Adrenal gland (tissue), 12 donors: ENCODE data around the gene CPED1. TPM values are rescaled to one million over a fixed set of nuclear protein-coding genes. Genes with fewer than 3 reads are reported as not detected.

ENCODE experiments used
- DNase-seq, 7 donors: peaks; one replicate each; pipeline ENCODE4 v3.0.0-alpha.2; 2019 to 2020
- H3K27ac ChIP-seq, 5 donors: fragments of 200-600 bp; sonication (generic) in 4 of 5; 1 replicate in 3 of 5; 2 replicates in 2 of 5; pipeline versions ENCODE4 v1.5.1 to v1.8.0; 2016 to 2020; ENCODE audit warnings: mild to moderate bottlenecking in 1 of 5
- H3K27me3 ChIP-seq: fragments of 200-600 bp; 2 replicates; pipeline ENCODE4 v1.8.0; 2021
- H3K36me3 ChIP-seq, 2 donors: fragments of 200-600 bp; replicated peaks in 1 of 2; 1 replicate in 1 of 2; 2 replicates in 1 of 2; pipeline versions ENCODE4 v1.5.1 to v1.8.0; 2018 to 2022
- H3K4me1 ChIP-seq, 2 donors: fragments of 200-600 bp; replicated peaks in 1 of 2; 1 replicate in 1 of 2; 2 replicates in 1 of 2; pipeline versions ENCODE4 v1.5.1 to v1.8.0; 2018 to 2021
- H3K4me3 ChIP-seq, 4 donors: fragments of 200-600 bp; sonication (generic) in 3 of 4; one replicate each; pipeline ENCODE4 v1.5.1; 2016 to 2018
- H3K9me3 ChIP-seq, 3 donors: fragments of 200-600 bp; sonication (generic) in 1 of 3; replicated peaks in 1 of 3; 1 replicate in 2 of 3; 2 replicates in 1 of 3; pipeline versions ENCODE4 v1.5.1 to v1.8.0; 2016 to 2021
- POLR2A ChIP-seq, 2 donors: fragments of 450-650 bp; IDR thresholded peaks; one replicate each; pipeline ENCODE4 v1.6.1; 2017; ENCODE audit warnings: antibody characterized with exemption in 2 of 2, mild to moderate bottlenecking in 2 of 2, moderate library complexity in 1 of 2
- WGBS, 4 donors: extraction: QIAGEN DNeasy Blood & Tissue Kit in 2 of 4; methylation state at CpG; one replicate each; pipeline versions ENCODE4 v1.1.5 to v1.1.7; 2013 to 2017; 5-methylcytosine and 5-hydroxymethylcytosine counted together
- intact Hi-C, 2 donors: fragments of 100-400 bp; cut with DNase I; formaldehyde crosslinking; loops; one replicate each; pipeline versions ENCODE4 v1.14.1 to v1.15.0; 2022 to 2023
- polyA plus RNA-seq, 3 donors: library from polyadenylated mRNA; stranded (reverse); fragments of 200-250 nt in 2 of 3; fragments of 350-450 nt in 1 of 3; fragmentation: Illumina TruSeq in 1 of 3; extraction: RNeasy Lipid Tissue Mini Kit (QIAGEN cat#74804) in 1 of 3; gene quantifications; one replicate each; pipeline ENCODE4 v1.2.3, GENCODE V29; 2013 to 2014
- total RNA-seq, 9 donors: library from RNA; depleted of rRNA in 4 of 9; stranded (reverse); fragments of >200 nt in 4 of 9; fragments of 120-200 nt in 1 of 9; fragmentation: NEBNext Ultra II Directional in 1 of 9; extraction: Animal tissue kit (Norgen Biotek cat#: 25700) in 1 of 9; gene quantifications; one replicate each; pipeline versions ENCODE4 v1.1.0 to v1.2.4, GENCODE V29; 2013 to 2023
- TF ChIP-seq, protein P1 (sequence below), 6 experiments: fragments of 450-650 bp in 4 of 6; fragments of 200-600 bp in 2 of 6; sonication (generic) in 1 of 6; IDR thresholded peaks; 1 replicate in 5 of 6; 2 replicates in 1 of 6; pipeline versions ENCODE4 v1.5.1 to v1.8.0; 2016 to 2021; ENCODE audit warnings: antibody characterized with exemption in 6 of 6, mild to moderate bottlenecking in 2 of 6, moderate library complexity in 1 of 6
- donor health status: healthy with polysubstance abuse.
- donor health status: Bipolar disorder and iron deficiency.
- donor health status: DM: yes; HTN: yes; CAD: no.
- donor health status: DM: no; HTN: no; CAD: no.
- donor health status: DM: no; HTN: no; CAD: no.
- donor health status: DM: yes; HTN: yes; CAD: no.

CPED1 gene
- total and polyA plus RNA-seq, 12 donors: 5.2 to 72.2 (median 40.7) TPM

DNA sequence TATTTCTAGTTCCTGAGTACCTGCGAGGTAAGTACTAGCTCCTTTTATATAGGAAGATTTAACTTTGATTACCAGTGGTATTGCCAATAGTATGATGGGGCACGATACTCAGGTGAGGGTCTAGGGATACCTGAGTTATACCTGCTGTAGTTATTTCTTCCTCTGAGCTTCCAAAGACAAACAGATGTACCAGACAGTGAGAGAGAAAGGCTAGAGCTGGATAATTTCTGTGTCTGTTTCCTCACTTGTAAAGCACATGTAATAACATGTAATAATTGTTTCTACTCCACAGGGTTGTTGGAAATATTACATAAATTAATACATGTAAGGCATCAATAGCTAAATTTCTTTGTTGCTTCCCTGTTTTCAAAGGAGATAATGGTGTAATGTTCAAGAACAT is 53.7 kb downstream of the CPED1 start:
- TF ChIP-seq, protein P1, sequence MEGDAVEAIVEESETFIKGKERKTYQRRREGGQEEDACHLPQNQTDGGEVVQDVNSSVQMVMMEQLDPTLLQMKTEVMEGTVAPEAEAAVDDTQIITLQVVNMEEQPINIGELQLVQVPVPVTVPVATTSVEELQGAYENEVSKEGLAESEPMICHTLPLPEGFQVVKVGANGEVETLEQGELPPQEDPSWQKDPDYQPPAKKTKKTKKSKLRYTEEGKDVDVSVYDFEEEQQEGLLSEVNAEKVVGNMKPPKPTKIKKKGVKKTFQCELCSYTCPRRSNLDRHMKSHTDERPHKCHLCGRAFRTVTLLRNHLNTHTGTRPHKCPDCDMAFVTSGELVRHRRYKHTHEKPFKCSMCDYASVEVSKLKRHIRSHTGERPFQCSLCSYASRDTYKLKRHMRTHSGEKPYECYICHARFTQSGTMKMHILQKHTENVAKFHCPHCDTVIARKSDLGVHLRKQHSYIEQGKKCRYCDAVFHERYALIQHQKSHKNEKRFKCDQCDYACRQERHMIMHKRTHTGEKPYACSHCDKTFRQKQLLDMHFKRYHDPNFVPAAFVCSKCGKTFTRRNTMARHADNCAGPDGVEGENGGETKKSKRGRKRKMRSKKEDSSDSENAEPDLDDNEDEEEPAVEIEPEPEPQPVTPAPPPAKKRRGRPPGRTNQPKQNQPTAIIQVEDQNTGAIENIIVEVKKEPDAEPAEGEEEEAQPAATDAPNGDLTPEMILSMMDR (IDR thresholded peaks at IDR 0.05): no peak
- TF ChIP-seq POLR2A (IDR thresholded peaks at IDR 0.05): no peak
- intact Hi-C loops: no loop called here
- 76 to 91% (median 83%) methylated on average over 2 of the region's 2 CpGs for WGBS, 4 donors
- Histone ChIP-seq H3K36me3 (no peaks in the 10 kb centered on the region), H3K9me3 (no peaks in the 10 kb centered on the region), H3K4me1 (peaks cover 6 to 34% of the 10 kb centered on the region in 2 donors), H3K4me3 (no peak overlapping the region), H3K27me3 (no peaks in the 10 kb centered on the region), H3K27ac (peak overlapping the region in 2 of 5 donors; percentile 15 to 35)
- DNase-seq: no peak

DNA sequence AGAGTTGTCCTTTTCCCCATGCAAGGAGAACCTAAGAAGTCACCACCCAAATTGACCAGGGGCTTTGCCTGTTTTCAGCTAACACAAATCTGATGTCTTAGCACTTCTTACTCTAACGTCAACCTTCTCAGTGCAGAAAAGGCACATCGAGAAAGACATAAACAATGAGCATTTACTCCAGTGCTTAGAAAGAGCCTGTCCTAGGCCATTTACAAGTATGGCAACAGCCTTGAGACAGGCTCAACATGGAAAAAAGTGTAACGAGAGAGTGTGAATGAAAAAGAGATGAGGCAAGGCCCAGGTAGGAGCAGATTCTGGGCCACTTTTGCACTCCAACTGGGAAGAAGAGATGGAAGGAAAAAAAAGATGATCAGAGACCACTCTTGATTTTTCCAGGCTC is 54.4 kb downstream of the CPED1 start:
- DNase-seq: no peak
- H3K36me3 ChIP-seq: no peaks in the 10 kb centered on the region
- H3K27me3 ChIP-seq: no peaks in the 10 kb centered on the region
- H3K4me1 ChIP-seq: peaks cover 6 to 34% of the 10 kb centered on the region in 2 donors
- intact Hi-C loops: no loop called here
- 94 to 97% (median 96%) methylated on average over 3 of the region's 3 CpGs for WGBS, 4 donors
- H3K4me3 ChIP-seq: no peak overlapping the region
- TF ChIP-seq, protein P1 (IDR thresholded peaks at IDR 0.05): no peak
- no peak for TF ChIP-seq POLR2A (IDR thresholded peaks at IDR 0.05)
- H3K9me3 ChIP-seq: no peaks in the 10 kb centered on the region
- no peak overlapping the region for H3K27ac ChIP-seq

DNA sequence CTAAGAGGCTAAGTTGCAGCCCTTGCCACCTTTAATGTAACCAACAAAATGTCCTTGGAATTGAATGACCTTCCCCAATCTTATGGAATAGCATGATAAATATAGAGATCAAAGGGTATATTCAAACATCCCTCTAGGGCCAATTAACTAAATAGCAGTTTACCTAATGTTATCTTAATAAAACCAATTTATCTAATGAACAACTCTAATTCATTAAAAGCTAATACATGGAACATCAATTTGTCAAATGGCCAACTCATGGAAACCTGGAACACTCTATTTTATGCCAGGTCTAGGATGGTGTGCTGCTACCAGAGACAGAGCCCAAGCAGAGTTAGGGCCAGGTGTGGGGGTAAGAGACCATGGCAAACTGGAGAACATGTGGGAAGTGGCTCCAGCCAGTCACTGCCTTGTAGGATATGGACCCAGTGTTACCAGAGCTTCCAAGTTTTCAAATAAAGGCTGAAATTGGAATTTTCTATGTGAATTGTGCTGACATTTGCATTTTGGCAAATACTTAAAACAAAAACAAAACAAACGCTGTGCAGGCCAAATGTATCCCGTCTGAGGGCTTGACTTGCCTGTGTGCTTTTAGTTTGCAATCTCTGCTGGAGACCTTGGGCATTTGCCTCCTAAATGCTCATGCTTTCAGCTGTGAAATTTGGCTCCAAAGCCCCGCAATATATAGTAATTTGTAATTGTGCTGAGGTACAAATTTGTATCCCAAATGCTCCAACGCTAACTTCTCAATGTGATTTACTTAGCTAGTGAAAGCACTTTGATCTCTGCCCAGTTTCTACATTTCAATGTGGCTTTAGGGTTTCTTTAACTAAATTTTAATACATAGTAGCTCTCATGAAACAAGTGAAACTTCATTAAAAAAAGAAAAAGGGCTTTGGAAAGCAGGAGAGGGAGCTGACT is 55.1 kb downstream of the CPED1 start:
- 70 to 82% (median 80%) methylated on average over 4 of the region's 4 CpGs for WGBS, 4 donors
- no peak overlapping the region for H3K27ac ChIP-seq
- no peak overlapping the region for H3K4me3 ChIP-seq
- H3K36me3 ChIP-seq: no peaks in the 10 kb centered on the region
- H3K27me3 ChIP-seq: no peaks in the 10 kb centered on the region
- peaks cover 6 to 31% of the 10 kb centered on the region in 2 donors for H3K4me1 ChIP-seq
- DNase-seq: no peak
- no peak for TF ChIP-seq POLR2A (IDR thresholded peaks at IDR 0.05)
- TF ChIP-seq, protein P1 (IDR thresholded peaks at IDR 0.05): no peak
- no peaks in the 10 kb centered on the region for H3K9me3 ChIP-seq
- intact Hi-C loops: no loop called here

DNA sequence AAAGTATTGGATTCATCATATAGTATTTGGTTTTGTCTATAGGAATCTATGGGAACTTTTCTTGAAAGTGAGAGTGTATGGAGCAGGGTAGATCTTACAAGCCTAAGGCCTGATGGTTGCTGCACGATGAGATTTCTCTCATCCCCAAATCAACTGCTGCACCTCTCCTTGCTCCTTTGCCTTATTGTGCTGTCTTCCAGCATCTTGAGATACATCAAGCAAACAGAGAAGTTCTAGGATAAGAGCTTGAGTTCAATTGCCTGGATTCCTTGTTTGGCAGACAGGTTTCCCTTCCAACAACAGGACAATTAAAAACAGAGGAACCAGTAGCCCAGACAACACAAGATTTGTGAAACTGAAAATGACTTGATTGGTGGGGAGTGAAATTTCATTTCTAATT is 56.6 kb downstream of the CPED1 start:
- Histone ChIP-seq H3K27me3 (no peaks in the 10 kb centered on the region), H3K9me3 (no peaks in the 10 kb centered on the region), H3K4me1 (peaks cover 6 to 35% of the 10 kb centered on the region in 2 donors), H3K36me3 (no peaks in the 10 kb centered on the region), H3K27ac (no peak overlapping the region), H3K4me3 (no peak overlapping the region)
- DNase-seq: no peak
- intact Hi-C loops: no loop called here
- TF ChIP-seq, protein P1 (IDR thresholded peaks at IDR 0.05): no peak
- TF ChIP-seq POLR2A (IDR thresholded peaks at IDR 0.05): no peak
- WGBS, 4 donors: 80 to 95% (median 86%) methylated on average over 1 of the region's 1 CpG
